Measurements from ENCODE around the gene CRTC1. TPM values are rescaled to one million over a fixed set of nuclear protein-coding genes. Genes with fewer than 3 reads are reported as not detected.

Gene CRTC1
- total and polyA plus RNA-seq, 2 of the 13 experiments (the other 11 are each of a cell fraction or from before 2014, with no cell fraction given), result 2.0 to 2.7 TPM

- CTCF ChIA-PET (ENCODE audit: low intra/inter-chr PET ratio, low total read pairs), result no interaction called here
- no peak for TF ChIP-seq RARA (CRISPR knock-in tag; IDR thresholded peaks at IDR 0.05)
- TF ChIP-seq TAF15 (IDR thresholded peaks at IDR 0.05; ENCODE audit: low read depth, low read length, poor library complexity, severe bottlenecking), result no peak
- peak; percentile 23 for TF ChIP-seq AGO1 (IDR thresholded peaks at IDR 0.05; ENCODE audit: low read depth, low read length, poor library complexity, severe bottlenecking)
- TF ChIP-seq ZNF354B (CRISPR knock-in tag; IDR thresholded peaks at IDR 0.05), result no peak
- FAIRE-seq (no peak), ATAC-seq (no peak), DNase-seq (ENCODE audit: low spot score) (no peak)
- Histone ChIP-seq H3K4me3 (replicated peaks in 1 of 3; ENCODE audit: insufficient read depth in 1 of 3, low read depth in 2 of 3, low read length in 3 of 3) (no peak overlapping the region), H3K9me3 (ENCODE audit: low read length) (no peaks in the 10 kb centered on the region), H3K79me2 (ENCODE audit: insufficient read depth, low read length) (peaks cover 15% of the 10 kb centered on the region), H3K4me2 (ENCODE audit: low read depth, low read length) (no peak overlapping the region), H3K36me3 (replicated peaks in 1 of 2; ENCODE audit: control insufficient read depth in 1 of 2, insufficient read depth in 2 of 2, low read length in 2 of 2) (no peaks in the 10 kb centered on the region), H3K27me3 (ENCODE audit: control insufficient read depth in 1 of 2, insufficient read depth in 2 of 2, low read length in 2 of 2) (no peaks in the 10 kb centered on the region), H3K27ac (ENCODE audit: extremely low read length, insufficient read depth, low read length) (no peak overlapping the region), H4K20me1 (ENCODE audit: insufficient read depth, low read length) (no peaks in the 10 kb centered on the region), H3K4me1 (ENCODE audit: insufficient read depth, low read length) (peaks cover 83% of the 10 kb centered on the region), H3K9ac (ENCODE audit: insufficient read depth, low read depth, low read length) (no peak overlapping the region), H2AFZ (ENCODE audit: low read length) (no peak overlapping the region)
- POLR2A ChIA-PET, result no interaction called here
- no CpG with 5 or more reads among the region's 14 CpGs for WGBS (ENCODE audit: low lambda C conversion rate)
- intact Hi-C loops (cut with micrococcal nuclease; ENCODE audit: unreplicated experiment) (loop anchor here (10.0 kb wide), 1 partner anchor 51 kb away; the partner anchor contains the start of gene CRTC1), in situ Hi-C loops (cut with HindIII; ENCODE audit: extremely low pct_ligation_motif_present, low pct_unique_long_range_greater_than_20kb) (no loop called here)
- BruUV-seq (replicated peaks), result no TSS peak
Measured at GRCh38 chr19:18735324-18735723, 51.8 kb downstream of the CRTC1 start.

GRCh38 chr19:18735752-18736151 lies 52.3 kb downstream of the CRTC1 start:
- intact Hi-C loops (cut with micrococcal nuclease; ENCODE audit: unreplicated experiment), result loop anchor here (10.0 kb wide), 1 partner anchor 51 kb away; the partner anchor contains the start of gene CRTC1
- Histone ChIP-seq H4K20me1 (ENCODE audit: insufficient read depth, low read length) (no peaks in the 10 kb centered on the region), H3K9ac (ENCODE audit: insufficient read depth, low read depth, low read length) (no peak overlapping the region), H3K27me3 (ENCODE audit: control insufficient read depth in 1 of 2, insufficient read depth in 2 of 2, low read length in 2 of 2) (no peaks in the 10 kb centered on the region), H3K4me3 (replicated peaks in 1 of 3; ENCODE audit: insufficient read depth in 1 of 3, low read depth in 2 of 3, low read length in 3 of 3) (no peak overlapping the region), H2AFZ (ENCODE audit: low read length) (no peak overlapping the region), H3K9me3 (ENCODE audit: low read length) (no peaks in the 10 kb centered on the region), H3K36me3 (replicated peaks in 1 of 2; ENCODE audit: control insufficient read depth in 1 of 2, insufficient read depth in 2 of 2, low read length in 2 of 2) (no peaks in the 10 kb centered on the region), H3K27ac (ENCODE audit: extremely low read length, insufficient read depth, low read length) (no peak overlapping the region), H3K4me1 (ENCODE audit: insufficient read depth, low read length) (peaks cover 83% of the 10 kb centered on the region), H3K4me2 (ENCODE audit: low read depth, low read length) (no peak overlapping the region), H3K79me2 (ENCODE audit: insufficient read depth, low read length) (peaks cover 17% of the 10 kb centered on the region)
- in situ Hi-C loops (cut with HindIII; ENCODE audit: extremely low pct_ligation_motif_present, low pct_unique_long_range_greater_than_20kb), result no loop called here
- TF ChIP-seq RBM22 (optimal IDR thresholded peaks at IDR 0.05; ENCODE audit: low read length) (peak; percentile 19), MLLT10 (CRISPR knock-in tag; IDR thresholded peaks at IDR 0.05) (no peak)
- POLR2A ChIA-PET, result no interaction called here
- CTCF ChIA-PET (ENCODE audit: low intra/inter-chr PET ratio, low total read pairs), result no interaction called here
- no peak for DNase-seq (ENCODE audit: low spot score)
- FAIRE-seq, result no peak
- BruUV-seq (replicated peaks), result no TSS peak
- no peak for ATAC-seq
- 97% methylated on average over 7 of the region's 9 CpGs for WGBS (ENCODE audit: low lambda C conversion rate)

Measured in HepG2 (cell line).